ENCODE data around the gene KCNC1. TPM values are rescaled to one million over a fixed set of nuclear protein-coding genes. Genes with fewer than 3 reads are reported as not detected.

The KCNC1 gene
- polyA plus RNA-seq (ENCODE audit: insufficient read length in 10 of 10): 1 to 10 TPM in 7 of 10 donors, under 1 TPM in 3; 0.75 to 2.2 (median 1.3) TPM
- long read RNA-seq, donor 1, full-length matches to known transcripts: 1 of 1 reads
- long read RNA-seq, donor 1, partial matches to known transcripts: 0 of 1 reads
- long read RNA-seq, donor 1, other reads (novel, unspliced or antisense): 0 of 1 reads
- long read RNA-seq, donor 2: 0 reads
- long read RNA-seq, donor 3: 0 reads
- long read RNA-seq, donor 4: 0 reads
- long read RNA-seq, donor 5: 0 reads
- long read RNA-seq, donor 6, full-length matches to known transcripts: 1 of 1 reads
- long read RNA-seq, donor 6, partial matches to known transcripts: 0 of 1 reads
- long read RNA-seq, donor 6, other reads (novel, unspliced or antisense): 0 of 1 reads
- long read RNA-seq, donor 7: 0 reads
- long read RNA-seq, donor 8: 0 reads
- long read RNA-seq, donor 9: 0 reads

DNA sequence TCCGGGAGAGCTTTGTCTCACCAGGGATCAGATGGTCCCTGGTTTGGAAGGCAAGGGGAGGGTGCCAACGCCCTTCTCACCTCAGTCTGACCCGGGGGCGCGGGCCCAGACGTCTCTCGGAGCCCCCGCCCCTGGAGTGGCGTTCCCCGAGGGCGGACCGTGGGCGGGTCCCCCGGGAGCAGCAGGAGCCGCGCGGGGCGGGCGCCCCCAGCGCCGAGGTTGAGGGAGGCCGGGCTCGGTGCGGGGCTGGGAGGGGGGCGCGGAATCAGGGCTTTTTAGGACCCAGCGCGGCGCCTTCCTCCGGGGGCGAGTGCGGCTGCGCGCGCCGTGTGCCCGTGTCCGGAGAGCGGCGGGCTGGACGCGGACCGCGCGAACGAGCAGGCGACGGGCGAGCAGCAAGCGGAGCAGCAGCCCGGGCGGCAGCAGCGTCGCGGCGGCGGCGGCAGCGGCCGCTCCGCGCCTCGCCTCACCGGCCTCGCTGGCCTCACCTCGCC lies at the start of gene KCNC1:
TSS of gene KCNC1 (plus strand) at position 364 of the 494 bp plus-strand sequence. CDS start 1,222 bp downstream, outside the sequence.
- DNase-seq: peak in 1 of 3 donors; percentile 62

DNA sequence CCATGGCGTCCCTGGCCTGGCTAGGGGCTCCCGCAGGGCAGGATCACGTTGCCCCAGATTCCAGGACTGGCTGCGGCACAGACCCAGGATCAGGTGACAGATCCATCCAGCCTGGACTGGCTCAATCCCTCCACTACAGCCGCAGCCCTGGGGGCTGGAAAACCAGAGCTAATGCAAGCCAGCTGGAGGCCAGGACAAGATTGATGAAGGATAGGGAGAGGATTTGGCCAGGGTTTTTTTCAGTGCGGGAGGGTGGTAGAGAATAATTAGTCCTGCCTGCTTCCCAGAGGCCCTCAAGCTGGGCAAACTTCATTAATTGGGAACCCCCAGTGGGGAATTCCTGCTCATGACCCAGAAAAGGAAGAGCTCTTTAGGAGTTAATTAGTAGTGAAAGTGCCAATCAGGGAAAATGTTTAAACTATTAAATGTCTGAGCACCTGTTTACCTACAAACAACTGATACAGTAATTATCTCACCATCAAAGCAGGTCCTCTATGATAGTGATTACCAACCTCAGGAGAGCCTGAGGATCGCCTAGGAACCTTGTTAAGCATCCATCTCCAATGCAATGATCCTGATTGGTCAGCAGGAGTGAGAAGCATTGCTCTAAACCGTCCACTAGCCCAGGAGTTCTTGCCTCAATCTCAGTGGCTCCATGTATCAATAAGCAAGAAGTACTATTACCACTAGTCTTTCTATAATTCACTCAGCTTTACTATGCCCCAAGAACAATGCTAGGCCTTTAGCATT lies 48.2 kb upstream of the KCNC1 start:
- DNase-seq: peak; percentile 29 to 60 (median 60)

DNA sequence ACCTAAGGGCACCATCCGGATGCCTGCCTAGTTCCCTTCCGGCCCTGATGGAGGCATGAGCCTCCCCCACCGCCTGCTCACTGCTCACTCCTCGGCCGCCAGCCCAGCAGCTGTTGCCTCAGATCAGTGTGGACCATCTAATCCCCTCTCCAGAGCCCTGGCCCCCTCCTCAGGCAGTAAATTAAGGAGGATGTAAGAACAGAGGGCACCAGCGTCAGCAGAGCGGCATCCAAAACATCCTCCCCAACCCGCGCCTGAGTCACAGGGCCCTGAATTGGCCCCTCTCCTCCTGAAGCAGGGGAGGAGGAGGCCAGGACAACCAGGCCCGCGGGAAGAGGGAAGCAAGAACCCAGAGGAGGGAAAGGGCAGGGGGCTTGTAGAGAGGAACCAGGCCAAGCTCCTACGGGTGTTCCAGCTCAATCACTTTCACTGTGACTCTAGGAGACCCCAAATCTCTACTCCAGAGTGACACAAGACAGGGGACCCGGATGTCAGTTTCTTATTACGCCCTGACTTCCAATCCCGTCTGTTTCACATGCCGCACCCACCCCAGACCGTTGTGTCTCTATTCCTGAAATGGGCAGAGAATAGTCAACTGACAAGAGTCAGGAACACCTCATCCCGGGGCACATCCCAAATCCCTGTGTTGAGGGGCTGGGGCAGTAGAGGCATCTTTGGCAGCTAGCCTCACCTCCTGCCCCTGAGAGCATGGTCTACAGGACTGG lies 46.5 kb upstream of the KCNC1 start:
- DNase-seq: peak; percentile 75 to 79 (median 77)

DNA sequence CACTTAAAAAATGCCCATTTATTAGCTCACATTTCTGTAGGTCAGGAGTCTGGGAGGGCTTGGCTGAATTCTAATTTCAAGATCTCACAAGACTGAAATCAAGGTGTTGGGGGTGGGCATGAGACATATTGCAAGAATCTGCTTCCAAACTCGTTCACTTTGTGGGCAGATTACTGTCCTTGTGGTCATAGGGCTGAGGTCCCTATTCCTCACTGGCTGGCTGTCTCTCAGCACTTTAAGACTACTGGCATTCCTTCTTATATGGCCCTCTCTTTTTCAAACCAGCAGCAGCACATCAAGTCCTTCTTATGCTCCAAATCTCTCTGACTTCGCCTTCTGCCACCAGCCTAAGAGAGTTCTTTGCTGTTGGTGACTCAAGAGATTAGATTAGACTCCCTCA lies 43.0 kb upstream of the KCNC1 start:
- no peak for DNase-seq

DNA sequence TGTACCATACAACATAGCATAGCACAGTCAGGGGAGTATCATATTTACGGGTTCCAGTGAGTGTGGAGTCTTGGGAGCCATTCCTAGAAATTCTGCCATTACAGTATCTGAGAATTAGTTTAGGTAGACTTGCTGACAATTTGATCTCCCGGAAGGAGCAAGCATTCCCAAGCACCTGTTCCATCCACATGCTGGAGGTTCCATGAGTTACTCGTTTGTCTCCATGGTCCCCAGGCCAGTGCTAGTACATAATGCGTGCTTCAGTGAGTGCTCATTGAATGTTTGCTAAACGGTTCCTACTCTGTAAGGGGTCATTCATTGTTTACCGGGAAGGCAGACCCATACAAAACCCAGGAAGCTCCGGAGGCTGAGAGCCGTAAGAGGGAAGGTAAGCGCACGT lies 42.6 kb upstream of the KCNC1 start:
- DNase-seq: peak in 1 of 3 donors; percentile 50

DNA sequence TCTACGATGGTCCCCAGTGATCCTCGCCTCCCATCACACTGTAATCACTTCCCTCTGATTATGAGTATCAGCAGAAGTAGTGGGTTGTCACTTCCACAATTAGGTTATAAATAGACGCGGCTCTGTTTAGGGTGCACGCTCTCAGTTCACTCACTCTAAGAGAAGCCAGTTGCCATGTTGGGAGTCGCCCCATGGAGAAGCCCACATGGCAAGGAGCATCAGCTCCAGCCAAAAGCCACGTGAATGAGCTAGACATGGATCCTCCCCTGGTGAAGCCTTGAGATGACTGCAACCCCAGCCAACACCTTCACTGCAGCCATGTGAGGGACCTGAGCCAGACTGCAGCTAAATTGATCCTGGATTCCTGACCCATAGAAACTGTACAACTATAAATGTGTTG lies 41.6 kb upstream of the KCNC1 start:
- no peak for DNase-seq

DNA sequence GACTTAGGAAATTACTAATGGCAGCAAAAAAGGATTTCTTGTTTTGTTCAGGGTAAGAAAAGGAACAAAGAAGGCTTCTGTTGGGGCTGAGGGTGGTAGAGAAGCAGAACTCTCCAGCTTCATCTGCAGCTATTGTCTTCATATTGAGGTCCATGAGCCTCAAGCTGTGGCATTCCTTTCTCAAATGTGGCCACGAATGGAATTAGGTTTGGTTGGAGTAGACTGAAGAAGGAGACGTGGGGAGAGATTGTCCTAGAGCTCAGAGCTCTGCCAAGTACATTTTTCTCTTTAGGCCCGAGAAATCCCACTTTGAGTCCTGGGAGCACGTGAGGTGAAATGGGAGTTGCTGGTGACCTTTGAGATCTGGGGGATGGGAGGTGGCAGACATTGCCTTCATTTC lies 41.0 kb upstream of the KCNC1 start:
- no peak for DNase-seq

DNA sequence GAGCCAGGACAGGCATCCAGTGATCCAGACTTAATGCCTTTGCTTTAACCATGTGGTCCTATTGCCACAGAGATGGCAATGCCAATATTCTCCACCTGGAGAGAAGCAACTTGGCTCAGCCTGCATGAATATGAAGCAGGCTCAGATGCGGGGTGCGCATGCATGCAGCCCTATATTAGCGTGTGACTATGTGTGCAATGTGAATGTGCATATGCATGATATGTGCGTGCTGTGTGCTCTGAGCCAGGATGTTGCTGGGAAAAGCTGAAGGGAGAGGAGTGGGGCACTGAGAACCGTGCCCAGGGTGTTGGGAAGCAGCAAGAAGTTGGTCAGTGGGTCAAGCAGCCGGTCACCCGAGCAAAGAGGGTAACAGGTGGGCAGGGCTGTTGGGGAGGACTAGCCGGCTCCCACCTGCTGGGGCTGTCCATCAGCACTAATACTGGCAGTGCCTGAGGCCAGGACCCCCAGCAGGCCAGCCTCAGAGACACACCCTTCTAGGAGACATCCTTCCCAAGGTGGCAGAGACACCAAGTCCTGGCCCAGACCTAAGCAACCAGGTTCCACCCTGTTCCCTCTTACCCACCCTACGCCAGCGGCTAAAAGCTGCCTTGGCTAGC lies 40.0 kb upstream of the KCNC1 start:
- DNase-seq: peak in 1 of 3 donors; percentile 39

DNA sequence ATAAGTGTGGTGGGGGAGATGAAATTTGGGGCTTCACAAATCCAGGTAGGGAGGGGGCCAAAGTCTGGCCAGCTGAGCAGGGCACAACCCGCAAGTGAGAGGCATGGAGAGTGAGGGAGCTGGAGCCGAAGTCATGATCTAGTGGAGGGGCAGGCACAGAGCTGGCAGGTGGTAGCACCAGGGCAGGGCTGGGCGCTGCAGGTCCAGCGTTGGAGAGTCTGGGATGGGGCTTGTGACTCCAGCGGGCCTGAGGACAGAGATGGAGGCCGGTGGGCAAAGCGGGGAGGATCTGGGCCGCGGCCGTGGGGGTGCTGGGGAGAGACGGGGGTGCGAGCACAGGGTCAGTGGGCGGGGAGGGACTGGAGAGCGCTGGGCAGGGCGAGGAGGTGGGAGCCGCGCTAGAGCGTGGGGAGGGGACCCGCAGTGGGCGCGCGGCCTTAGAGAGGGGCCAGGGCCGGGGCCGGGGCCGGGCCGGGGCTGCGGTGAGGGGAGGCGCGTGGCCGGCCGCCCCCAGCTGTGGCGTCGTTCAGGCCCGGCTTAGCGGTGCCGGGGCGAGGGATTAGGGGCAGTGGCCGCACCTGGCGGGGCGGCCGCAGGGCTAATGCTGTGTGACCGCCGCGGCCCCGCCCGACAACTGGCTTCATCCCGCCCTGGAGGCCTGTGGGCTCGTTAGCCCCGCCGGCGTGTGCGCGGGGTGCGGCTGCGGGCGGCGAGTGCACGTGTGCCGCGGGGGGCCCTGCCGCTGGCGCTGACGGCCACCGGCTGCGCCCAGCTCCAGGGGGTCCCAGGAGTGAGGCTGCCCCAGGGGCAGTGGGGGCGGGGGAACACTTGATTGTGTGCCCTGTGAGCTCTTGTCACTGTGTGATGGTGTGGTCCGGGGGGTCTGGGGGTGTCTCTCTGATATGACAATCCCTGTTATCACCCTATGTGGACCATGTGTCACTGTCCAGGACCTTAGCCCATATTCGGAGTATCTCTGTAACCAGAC lies 38.8 kb upstream of the KCNC1 start:
- peak in 1 of 3 donors; percentile 45 for DNase-seq

DNA sequence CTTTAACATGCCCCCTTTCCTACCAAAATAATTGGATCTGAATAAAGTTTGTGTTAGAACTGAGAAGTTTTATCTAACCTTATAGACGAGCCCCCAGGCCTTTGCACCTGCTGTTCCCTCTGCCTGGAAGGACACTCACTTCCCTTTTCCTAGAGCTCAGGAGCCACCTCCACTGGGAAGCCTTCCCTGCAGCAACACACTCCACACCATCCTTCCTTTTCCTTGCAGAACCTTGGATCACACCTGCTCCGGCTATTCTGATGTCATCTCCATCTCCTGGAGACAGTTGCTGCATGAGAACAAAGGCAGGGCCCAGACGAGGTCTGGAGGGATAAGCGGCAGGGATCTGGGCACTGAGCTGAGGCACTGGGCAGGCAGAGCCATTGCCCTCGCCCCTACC lies 37.8 kb upstream of the KCNC1 start:
- no peak for DNase-seq

DNA sequence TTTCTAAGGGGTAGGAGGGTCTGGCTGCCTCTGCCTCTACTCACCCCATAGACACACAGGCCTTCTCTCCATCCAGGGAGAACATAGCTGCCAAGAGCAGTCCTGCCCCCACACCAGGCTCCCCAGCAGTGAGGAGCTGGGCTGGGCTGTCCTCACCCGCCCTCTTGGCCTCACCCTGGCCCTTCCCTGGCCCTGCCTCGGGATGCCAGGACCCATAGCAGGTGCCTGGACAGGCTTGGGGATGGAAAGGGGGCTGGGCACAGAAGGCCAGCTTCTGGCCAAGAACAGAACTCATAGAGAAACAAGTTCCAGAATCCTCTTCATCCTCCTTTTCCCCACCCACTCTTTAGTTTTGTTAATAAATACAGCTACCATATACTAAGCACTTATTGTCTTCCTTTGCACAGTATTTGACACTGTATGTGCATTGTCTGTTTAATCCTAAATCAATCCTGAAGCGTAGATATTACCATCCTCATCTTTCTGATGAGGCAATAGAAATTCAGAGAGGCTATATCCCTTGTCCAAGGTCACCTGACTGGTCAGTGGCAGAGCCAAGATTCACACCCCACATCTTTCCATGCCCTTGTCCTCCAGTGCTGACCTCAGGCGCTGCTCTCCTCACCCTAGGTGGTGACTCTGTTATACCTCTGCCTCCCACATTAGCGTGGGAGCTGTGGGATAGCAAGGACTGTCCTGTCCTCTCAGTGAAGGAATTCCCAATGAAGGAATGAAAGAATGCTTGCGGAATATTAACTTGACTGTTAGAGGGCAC lies 37.2 kb upstream of the KCNC1 start:
- peak in 2 of 3 donors; percentile 20 to 34 for DNase-seq

DNA sequence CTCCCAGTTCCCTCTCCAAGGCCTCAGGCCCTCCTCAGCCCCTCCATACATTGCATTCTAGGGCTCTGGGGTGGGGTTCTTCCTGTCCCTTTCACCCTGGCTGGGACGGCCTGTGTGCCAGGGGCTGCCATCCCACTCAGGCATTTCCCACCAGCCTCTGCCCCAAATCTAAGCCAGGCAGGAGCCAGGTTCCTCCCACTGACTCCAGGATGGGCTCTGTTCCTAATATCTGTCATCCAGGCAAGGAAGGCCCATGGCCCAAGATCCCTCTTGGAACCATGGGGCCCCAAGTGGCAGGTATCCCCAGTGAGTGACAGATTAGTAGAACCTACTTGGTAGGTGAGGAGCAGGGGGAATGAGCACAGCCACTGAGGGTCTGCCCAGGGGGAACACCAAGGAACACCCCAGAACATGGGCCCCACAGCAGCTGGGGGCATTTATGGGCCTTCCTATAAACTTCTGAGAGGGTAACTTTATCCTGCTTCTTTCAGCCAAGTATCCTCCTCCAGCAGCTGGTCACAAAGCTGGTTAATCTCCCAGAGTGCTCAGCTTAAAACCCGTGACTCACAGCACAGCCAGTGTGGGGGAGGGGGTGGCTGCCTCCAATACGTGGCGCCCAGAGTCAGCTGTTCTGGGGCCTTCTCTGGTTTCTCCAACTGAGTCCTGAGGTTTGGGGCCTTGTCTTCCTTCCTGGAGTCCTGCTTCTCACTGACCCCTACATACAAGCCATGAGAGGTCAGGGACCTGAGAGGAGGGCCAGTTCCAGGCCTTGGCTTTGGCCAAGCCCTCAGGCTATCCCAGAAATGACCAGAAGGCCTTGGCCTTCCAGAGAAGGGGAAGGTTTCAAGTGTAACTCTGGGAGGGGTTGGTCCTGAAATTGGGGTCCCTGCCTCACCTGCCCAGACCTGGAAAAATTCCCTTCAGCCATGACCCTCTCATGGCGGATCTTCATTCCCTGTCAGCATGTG lies 35.1 kb upstream of the KCNC1 start:
- peak; percentile 73 to 85 (median 84) for DNase-seq

DNA sequence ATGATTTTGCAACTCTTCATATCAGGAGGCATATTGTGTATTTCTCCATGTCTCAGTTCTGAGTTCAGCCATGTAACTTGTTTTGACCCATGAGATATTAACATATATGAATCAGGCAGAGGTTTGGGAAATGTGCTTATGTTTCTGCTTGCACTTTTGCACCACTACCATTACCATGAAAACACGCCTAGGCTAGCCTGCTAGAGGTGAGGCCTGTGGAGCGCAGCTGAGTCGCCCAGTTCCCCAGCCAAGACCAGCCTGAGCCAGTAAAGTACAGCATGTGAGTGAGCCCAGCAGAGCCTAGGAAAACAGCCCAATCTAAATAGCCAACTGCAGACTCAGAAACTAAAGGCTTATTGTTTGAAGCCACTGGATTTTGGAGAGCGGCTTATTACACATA lies 33.6 kb upstream of the KCNC1 start:
- DNase-seq: no peak

DNA sequence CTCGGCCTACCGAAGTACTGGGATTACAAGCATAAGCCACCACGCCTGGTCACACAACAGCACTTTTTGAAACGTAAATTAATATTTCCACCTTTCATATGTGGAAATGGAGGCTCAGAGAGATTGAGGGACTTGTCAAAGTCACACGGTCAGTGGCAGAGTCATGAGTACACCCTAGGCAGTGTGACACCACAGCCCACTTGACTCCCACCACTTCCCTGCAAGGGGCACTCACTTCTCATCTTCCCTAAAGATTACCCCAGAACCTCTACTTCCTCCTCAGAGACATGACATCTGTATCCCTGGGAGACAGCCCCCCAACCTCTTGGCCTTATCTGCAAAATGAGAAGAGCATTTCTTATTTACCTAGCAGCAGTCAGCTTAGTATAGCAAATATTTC lies 31.7 kb upstream of the KCNC1 start:
- DNase-seq: no peak

DNA sequence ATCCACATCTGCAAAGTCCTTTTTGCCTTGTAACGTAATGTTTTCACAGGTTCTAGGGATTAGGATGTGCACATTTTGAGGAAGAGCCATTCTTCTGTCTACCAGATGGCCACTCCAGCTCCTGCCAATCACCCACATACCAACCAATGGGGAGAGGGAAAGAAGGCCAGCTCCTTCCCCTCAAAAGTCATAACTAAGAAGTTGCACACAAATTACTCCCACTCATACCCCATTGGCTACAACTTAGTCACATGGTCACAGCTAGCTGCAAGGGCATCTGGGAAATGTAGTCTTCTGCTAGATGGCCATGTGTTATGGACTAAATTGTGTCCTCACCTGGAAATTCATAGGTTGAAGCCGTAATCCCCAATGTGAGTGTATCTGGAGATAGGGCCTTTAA lies 30.6 kb upstream of the KCNC1 start:
- no peak for DNase-seq

DNA sequence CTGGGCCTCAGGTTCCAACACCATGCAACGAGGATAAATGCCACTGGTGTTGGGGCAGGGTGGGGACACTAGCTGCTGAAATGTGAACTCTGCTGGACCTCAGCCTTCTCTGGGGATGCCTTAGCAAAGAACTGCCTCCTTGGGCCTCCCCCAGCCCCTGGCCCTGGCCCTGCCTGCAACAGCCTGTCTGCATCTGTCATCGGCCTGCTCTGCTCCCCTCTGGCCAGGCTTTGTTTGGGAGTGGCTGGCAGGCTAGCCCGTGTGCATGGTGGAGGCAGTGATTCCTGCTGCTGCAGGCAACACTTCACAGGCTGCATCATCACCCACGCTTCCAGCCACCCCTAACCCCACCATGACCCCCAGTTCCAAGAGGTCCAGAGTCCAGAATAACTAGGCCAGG lies 26.8 kb upstream of the KCNC1 start:
- peak in 1 of 3 donors; percentile 20 for DNase-seq

DNA sequence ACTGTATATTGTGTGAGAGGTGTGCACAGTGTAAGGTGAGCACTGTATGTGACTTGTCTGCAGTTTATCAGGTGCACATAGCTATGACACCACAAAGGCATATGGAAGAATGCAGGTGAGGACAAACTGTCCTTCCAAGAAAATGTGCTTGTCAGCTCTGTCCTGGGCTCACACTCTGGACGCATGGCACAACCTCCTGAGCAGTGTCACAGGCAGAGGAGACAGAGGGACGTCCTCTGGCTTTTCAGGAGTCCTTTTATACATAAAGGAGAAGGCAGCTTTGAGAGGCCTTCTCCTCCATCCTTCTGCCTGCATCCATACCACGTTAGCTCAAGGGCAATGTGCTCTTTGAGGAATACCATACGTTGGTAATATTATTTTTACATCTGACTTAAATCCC lies 22.7 kb upstream of the KCNC1 start:
- no peak for DNase-seq

DNA sequence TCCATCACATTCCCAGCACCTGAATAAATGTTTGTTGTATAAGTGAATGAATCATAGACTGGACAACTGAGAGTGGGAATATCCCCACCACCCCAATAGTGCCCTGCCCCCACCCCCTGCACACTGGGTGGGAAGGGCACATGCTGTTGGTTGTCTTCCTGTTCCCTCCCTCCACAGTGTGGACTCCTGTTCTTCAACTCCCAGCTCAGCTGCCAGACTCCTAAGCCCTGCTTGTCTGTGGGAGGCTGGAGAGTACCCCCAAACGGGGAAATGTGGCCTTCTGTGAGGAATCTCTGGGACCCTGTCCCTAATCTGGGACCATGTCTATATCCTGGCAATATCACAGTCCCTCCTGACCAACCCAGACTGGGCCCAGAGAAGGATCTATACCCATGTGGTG lies 20.7 kb upstream of the KCNC1 start:
- DNase-seq: no peak
